Upper lobe of left lung (tissue), 4 donors: ENCODE data around the gene ATP10A.

Source experiments
- POLR2A ChIP-seq, 4 donors: fragments of 450-650 bp; IDR thresholded peaks; one replicate each; pipeline ENCODE4 v1.5.1; 2016 to 2017; ENCODE audit warnings: antibody characterized with exemption in 4 of 4, mild to moderate bottlenecking in 2 of 4
- POLR2AphosphoS5 ChIP-seq, 2 donors: sonication (generic); formaldehyde crosslinking; IDR thresholded peaks; one replicate each; pipeline ENCODE4 v1.5.1; 2017; ENCODE audit warnings: antibody characterized with exemption in 2 of 2
- TF ChIP-seq, protein P1 (sequence below), 6 experiments: fragments of 450-650 bp in 4 of 6; fragments of 200-600 bp in 2 of 6; sonication (generic) in 2 of 6; IDR thresholded peaks; one replicate each; pipeline ENCODE4 v1.5.1; 2016 to 2019; ENCODE audit warnings: antibody characterized with exemption in 6 of 6

DNA sequence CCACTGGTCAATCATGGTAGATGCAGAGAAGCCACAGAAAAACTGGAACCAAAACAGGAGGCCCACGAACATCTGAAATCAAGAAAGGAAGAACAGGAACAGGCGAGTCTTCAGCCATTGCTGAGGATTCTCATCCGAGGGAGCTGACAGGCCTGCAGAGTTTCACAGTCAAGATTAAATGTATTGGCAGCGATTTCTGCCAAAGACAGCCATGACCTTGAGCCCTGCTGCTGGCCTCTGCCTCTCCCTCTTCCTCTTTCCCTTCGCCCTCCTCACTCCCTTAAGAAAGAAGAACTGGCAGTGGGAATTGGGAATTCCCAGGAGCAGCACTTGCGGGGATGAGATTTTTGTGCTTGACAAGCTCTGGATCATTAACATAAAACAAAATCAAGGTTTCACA is 179.7 kb downstream of the ATP10A start:
- TF ChIP-seq POLR2A (IDR thresholded peaks at IDR 0.05) (no peak), POLR2AphosphoS5 (IDR thresholded peaks at IDR 0.05) (no peak)
- TF ChIP-seq, protein P1, sequence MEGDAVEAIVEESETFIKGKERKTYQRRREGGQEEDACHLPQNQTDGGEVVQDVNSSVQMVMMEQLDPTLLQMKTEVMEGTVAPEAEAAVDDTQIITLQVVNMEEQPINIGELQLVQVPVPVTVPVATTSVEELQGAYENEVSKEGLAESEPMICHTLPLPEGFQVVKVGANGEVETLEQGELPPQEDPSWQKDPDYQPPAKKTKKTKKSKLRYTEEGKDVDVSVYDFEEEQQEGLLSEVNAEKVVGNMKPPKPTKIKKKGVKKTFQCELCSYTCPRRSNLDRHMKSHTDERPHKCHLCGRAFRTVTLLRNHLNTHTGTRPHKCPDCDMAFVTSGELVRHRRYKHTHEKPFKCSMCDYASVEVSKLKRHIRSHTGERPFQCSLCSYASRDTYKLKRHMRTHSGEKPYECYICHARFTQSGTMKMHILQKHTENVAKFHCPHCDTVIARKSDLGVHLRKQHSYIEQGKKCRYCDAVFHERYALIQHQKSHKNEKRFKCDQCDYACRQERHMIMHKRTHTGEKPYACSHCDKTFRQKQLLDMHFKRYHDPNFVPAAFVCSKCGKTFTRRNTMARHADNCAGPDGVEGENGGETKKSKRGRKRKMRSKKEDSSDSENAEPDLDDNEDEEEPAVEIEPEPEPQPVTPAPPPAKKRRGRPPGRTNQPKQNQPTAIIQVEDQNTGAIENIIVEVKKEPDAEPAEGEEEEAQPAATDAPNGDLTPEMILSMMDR (IDR thresholded peaks at IDR 0.05): no peak
